ENCODE results near the gene CFAP47.
"Not testable (repeated sequence)": the region's sequence is repeated elsewhere in the genome, so short reads cannot be mapped to it uniquely, and the experiment has no call there.

Gene CFAP47, protein sequence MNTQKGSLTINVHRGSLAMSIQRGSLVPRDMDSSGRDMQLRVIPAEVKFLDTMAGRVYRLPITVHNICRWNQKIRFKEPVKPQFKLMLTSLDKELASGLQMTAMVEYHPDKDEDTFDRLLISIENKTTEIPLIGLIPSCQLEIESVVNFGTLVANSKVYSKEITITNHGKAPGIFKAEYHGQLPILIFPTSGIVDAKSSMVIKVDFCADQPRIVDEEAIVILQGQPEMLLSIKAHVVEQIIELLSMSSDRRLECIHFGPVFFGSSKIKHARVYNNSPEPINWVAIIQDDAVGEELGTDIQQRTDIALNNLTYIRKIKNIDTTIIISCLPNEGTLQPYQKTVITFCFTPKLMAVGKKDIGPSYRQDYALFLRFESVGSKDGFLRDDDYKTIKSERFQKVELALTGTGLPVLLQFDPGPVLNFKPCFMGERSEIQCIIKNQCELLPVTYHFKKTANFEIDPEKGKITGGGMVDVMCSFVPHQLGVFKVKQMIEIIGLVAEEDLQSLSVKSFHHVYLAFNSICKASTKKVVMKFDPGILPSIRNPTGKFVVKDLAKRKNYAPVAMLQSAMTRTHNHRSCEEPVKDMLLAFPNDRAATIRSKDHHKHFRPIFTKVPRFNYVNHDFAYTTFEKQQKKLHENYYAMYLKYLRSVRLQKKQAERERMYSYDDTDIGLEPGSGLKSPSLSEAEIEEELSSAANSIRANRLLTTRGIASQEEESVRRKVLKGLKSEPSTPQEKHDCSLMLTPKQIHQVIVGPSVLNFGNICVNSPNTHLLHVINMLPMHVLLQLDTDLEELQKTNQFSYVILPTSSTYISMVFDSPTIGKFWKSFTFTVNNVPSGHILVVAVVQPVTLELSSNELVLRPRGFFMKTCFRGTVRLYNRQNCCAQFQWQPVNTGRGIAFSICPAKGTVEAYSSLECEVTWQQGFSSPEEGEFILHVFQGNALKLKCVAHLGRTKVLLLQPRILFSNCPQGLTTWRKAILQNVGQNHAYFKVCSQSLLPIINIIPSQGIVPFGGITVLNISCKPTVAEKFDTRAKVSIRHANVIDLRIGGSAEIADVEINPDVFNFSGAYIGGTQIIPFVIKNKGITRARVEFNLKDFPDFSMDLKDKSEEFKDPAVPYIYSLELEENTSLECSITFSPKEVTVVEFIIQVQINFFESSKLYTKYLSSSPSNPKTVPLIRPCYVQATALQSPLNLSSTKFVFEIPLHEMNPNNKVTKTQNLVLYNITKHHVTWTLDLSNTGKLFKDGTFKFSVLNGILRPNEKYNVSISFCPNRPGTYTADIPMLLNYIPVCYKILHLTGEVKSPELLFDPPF (N-terminal part only)

DNA sequence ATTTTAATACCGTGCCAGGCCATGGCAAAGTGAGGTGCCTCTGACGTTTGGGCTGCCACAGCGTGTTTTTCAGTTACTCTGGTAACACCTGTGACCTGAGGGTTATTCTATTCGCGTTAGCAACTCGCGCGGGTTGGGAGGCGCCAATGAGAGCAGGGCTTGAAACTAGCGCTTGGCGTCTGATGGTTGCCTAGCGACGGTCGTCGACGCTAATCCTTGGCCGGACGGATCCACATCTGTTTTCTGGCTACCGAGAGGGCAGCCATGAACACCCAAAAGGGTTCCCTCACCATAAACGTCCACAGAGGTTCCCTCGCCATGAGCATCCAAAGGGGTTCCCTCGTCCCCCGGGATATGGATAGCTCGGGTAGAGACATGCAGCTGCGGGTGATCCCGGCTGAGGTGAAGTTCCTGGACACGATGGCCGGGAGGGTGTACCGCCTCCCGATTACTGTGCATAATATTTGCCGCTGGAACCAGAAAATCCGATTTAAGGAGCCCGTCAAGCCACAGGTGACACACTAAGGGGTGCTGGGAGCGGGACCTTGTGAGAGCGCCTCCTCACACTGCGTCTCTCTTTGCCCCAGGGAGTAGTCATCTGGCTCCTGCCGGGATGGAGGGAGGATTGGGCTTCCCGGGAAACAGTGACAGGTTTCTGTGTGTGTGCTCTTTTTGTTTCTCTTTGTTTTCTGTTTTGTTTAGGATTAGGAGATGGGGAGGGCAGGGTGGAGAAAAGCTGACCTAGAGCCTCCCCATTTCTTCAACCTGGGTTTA, at the start of gene CFAP47:
Gene CFAP47, plus strand, starts transcription at position 199 of the 774 bp plus-strand sequence. Its CDS starts 66 bp downstream, at position 265.
- in situ Hi-C loops (cut with HindIII; ENCODE audit: low sequenced_read_pairs), result no loop called here

DNA sequence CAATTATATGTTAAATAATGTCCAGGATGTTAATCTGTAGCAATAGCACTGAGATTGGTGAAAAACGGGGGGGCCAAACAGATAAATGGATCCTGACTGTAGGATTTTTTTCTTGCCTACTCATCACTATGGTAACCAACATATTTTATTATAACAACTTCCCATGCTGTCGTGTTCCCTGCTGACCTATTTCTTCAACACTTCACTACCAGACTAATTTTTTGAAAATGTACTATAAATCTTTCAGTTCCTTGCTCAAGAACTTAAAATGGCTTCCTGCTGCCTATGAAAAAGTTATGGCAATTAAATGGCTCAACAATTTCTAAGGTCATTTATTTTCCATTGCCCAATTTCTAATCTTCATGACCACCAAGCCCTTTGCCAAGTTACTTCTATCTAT, 38.9 kb upstream of the CFAP47 start:
- in situ Hi-C loops (cut with HindIII; ENCODE audit: low sequenced_read_pairs), result no loop called here

DNA sequence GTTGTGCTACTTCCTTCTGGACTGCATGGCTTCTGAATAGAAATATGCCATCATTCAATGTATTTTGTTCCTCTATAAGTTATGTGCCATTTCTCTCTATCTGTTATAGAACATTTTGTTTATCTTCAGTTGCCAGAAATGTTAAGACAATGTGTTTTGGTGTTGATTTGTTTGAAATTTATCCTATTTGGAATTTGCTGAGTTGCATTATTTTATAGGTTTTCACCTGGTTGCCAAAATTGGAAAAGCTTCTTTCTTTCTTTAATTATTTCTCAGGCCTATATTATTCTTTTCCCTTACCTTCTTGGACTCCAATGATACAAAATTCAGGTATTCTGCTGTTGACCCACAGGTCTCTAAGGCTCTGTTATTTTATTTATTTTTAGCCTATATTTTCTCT, 33.4 kb upstream of the CFAP47 start:
- in situ Hi-C loops (cut with HindIII; ENCODE audit: low sequenced_read_pairs), result no loop called here

DNA sequence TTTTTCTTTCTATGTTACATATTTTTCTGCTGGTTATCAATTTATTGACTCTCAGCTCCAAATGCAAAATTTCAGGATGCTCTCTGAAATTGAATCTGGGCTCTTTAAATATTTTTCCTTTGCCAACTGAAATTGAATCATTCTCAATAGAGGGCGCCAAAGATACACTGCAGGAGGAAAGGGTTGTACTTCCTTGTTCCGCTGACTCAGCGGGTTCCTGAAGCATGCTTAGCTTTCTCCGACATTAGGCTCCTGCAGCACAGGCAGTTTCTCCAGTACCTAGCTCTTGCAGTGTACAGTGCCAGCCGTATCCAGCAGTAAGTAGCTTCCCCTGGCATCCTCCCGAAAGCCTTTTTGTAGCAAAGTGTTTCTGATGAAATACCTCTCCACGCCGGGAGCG, 28.8 kb upstream of the CFAP47 start:
- in situ Hi-C loops (cut with HindIII; ENCODE audit: low sequenced_read_pairs), result no loop called here

DNA sequence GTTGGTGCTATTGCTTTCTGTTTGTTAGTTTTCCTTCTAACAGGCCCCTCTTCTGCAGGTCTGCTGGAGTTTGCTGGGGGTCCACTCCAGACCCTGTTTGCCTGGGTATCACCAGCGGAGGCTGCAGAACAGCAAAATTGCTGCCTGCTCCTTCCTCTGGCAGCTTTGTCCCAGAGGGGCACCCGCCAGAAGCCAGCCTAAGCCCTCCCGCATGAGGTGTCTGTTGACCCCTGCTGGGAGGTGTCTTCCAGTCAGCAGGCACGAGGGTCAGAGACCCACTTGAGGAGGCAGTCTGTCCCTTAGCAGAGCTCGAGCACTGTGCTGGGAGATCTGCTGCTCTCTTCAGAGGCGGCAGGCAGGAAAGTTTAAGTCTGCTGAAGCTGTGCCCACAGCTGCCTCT, 67.3 kb downstream of the CFAP47 start:
- in situ Hi-C loops (cut with HindIII; ENCODE audit: low sequenced_read_pairs), result not testable (repeated sequence)

DNA sequence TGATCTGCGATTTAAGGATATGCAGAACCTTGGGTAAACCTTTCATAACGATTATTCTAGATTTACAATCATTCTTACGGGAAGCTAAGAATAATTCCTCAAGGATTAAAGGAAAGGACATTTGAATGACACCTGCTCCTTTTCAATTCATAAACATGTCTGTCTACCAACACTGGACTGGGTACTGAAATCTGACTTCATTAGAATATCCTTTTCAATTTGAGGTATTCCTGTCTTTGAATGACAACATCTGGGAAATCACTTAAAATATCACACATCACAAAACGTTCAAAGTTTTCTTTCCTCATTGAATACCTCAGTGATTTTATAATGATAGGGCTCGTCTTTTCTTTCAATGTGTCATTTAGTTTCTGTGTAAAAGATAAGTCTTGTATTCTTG, 87.7 kb downstream of the CFAP47 start:
- in situ Hi-C loops (cut with HindIII; ENCODE audit: low sequenced_read_pairs), result no loop called here

DNA sequence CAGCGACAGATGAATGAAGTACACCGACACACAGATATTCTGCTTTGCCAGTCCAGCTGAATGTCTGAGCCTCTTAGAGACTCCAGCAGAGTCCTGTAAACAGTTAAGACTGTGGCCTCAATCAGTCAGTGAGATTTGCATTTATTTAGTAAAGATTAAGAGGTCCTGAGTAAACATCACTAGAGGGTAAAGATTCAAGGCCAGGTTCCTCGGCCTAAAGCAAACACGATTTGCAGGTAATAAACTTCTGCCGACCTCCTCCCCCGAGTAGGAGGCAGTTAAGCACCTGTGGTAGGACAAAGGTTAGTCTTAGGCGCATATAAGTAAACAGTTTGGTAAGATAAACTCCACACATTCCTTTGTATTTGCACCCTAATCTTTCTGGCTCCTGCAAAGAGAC, 99.6 kb downstream of the CFAP47 start:
- in situ Hi-C loops (cut with HindIII; ENCODE audit: low sequenced_read_pairs), result no loop called here

DNA sequence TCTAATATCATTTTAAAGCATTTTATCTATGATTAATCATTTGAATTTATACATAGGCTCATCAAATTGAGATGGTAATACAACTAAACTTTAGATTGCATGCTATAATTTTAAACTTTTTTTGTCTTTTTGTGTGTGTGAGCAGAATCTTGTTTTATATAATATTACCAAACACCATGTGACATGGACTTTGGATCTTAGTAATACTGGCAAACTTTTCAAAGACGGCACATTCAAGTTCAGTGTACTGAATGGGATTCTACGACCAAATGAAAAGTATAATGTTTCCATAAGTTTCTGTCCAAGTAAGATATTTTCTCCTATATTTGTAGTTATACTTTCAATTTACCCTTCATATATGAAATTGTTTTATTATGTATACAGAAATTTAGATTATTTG, 116.0 kb downstream of the CFAP47 start:
- in situ Hi-C loops (cut with HindIII; ENCODE audit: low sequenced_read_pairs), result no loop called here

DNA sequence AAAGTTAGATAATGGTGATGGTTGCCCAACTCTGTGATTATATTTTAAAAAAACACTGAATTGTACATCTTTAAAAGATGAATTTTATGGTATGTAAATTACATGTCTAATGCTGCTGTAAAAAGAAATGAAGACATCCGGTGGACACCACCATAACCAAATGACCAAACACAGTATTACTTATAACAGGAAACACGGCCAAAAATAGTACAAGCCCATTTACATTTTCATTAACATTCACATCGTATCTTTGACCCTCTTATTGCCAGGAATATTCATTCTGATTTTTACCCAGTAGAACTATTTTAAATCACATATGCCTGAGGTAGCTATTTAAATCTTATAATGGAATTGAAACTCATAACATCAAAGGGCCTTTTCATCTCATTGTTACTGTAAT, 143.2 kb downstream of the CFAP47 start:
- in situ Hi-C loops (cut with HindIII; ENCODE audit: low sequenced_read_pairs), result no loop called here

DNA sequence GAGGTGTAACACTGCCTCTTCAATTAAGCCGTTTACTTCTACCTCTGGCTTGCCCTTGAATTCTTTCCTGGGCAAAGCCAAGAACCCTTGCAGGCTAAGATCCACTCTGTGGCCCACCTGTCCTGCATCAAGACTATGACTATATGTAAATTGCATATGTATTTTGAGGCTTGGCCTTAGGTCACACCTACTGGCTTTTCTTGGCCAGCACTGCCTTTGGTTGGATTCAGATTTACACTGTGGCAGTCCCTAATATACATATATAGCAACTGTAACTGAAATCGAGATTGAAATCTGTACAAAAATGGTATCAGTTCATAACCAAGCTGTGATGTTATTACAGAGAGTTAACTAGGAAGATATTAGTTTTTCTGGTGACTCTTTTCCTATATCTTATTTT, 151.5 kb downstream of the CFAP47 start:
- in situ Hi-C loops (cut with HindIII; ENCODE audit: low sequenced_read_pairs), result no loop called here

DNA sequence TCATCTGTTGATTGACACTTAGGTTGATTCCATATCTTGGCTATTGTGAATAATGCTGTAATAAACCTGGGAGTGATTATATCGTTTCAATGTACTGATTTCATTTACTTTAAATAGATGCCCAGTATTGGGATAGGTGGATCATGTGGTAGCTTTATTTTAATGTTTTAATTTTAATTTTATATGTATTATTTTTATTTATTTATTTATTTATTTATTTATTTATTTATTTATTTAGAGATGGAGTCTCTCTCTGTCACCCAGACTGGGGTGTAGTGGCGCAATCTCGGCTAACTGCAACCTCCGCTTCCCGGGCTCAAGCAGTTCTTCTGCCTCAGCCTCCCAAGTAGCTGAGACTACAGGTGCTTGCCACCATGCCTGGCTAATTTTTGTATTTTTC, 155.5 kb downstream of the CFAP47 start:
- in situ Hi-C loops (cut with HindIII; ENCODE audit: low sequenced_read_pairs), result not testable (repeated sequence)

DNA sequence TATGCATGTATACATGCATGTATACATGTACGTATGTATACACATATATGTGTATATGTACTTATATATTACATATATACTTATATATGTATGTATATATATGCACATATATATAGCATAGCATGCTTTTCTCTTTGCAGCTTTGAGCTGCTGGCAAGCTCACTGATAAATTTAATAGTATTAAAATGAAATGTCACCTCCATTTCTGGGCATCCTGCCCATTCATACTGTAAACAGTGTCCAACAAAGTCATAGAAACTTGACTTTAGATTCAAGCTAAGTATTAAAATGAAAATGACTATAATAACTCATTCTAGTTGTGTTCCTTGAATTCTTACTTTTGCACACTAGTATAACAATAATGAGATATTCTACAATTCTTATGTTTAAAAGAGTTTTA, 163.7 kb downstream of the CFAP47 start:
- in situ Hi-C loops (cut with HindIII; ENCODE audit: low sequenced_read_pairs), result no loop called here

DNA sequence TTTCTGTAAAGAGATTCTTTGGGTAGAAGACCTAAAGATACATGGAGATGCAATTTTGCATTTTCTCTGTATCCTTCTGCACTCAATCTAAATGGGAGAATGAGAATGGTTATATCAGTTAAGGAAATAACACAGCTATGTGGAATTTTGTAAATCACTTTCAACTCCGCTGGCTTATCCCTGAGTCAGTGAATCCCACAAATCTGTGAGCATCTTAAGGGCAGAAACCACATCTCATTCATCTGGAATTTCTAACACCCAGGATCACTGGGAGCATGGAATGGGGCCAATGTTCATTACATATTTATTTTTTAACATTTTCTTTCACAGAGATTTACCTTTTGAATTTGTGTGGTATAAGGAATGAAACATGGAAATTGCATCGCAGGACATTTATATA, 167.8 kb downstream of the CFAP47 start:
- in situ Hi-C loops (cut with HindIII; ENCODE audit: low sequenced_read_pairs), result no loop called here

DNA sequence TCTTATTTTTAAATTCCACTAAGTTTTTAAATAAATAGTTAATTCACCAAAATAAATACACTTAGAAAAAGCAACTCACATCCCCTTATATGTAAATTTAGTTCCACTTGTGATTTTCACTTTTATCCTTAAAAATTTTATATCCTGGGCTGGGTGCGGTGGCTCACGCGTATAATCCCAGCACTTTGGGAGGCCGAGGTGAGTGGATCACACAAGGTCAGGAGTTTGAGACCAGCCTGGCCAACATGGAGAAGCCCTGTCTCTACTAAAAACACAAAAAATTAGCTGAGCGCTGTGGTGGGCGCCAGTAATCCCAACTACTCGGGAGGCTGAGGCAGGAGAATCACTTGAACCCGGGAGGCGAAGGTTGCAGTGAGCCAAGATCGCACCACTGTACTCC, 169.4 kb downstream of the CFAP47 start:
- in situ Hi-C loops (cut with HindIII; ENCODE audit: low sequenced_read_pairs), result not testable (repeated sequence)

DNA sequence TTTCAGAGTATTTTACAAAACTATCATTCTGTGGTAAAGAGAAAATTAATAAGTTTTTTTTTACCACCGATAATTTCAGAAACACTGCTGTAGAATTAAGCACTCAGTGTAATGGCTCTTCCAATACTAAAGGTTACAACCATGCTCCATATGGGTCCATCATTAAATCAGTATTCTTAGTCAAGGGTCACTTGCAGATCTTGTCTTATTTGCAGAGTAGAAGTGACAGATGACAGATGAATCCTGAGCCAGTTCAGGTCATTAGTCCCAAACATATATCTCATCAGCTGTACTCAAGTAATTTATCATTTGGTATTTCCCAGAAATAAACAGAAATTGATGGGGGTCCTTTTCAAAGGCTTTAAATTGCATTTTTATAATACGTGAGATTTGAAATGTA, 182.9 kb downstream of the CFAP47 start:
- in situ Hi-C loops (cut with HindIII; ENCODE audit: low sequenced_read_pairs), result no loop called here

DNA sequence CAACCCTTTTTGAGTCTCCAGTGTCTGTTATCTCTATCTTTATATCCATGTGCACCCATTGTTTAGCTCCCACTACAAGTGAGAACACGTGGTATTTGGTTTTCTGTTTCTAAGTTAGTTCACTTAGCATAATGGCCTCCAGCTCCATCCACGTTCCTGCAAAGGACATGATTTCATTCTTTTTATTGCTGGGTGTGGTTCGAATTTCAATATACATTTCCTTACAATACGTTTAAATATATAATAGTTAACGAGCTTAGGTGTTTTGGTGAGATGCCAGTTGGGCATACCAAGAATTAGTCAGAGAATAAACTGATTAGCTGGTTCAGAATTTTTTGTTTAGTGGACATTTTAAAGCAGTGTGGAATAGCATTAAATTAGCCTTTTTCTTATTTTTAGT, 196.7 kb downstream of the CFAP47 start:
- in situ Hi-C loops (cut with HindIII; ENCODE audit: low sequenced_read_pairs), result no loop called here

DNA sequence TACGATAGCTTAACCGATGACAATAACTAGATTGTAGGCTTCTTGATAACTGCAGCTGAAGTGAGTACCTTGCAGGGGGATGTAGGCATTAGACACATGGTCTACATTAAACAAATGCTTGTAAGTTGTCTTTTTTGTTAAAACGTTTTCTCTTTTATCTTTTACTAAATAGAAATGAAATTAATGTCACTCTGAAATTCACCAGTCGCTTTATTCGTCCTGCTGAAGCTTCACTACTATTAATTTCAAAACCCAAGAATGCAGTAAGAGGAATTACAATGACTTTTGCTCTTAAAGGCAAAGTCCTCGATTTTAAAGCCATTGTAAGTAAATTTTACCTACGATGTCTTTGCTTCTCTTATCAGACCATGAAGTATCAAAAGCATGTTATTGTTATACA, 239.7 kb downstream of the CFAP47 start:
- in situ Hi-C loops (cut with HindIII; ENCODE audit: low sequenced_read_pairs), result no loop called here

DNA sequence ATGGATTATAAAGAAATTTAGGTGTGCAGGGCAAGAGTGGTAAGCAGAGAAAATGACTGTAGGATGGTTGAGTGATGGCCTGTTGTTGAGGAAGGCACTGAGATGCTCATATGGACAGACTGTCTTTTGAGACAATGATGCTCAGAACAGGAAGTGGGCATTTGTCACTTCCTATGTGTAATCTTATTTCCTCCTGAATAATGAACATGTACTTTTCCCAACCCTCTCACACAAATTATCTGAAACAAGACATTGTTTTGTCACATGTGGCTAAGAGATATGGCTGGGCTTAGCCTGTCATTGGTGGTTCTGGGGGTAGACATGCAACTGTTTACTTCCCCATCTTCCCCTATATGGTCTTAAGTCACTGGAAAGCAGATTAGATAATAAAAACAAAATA, 240.5 kb downstream of the CFAP47 start:
- in situ Hi-C loops (cut with HindIII; ENCODE audit: low sequenced_read_pairs), result no loop called here

DNA sequence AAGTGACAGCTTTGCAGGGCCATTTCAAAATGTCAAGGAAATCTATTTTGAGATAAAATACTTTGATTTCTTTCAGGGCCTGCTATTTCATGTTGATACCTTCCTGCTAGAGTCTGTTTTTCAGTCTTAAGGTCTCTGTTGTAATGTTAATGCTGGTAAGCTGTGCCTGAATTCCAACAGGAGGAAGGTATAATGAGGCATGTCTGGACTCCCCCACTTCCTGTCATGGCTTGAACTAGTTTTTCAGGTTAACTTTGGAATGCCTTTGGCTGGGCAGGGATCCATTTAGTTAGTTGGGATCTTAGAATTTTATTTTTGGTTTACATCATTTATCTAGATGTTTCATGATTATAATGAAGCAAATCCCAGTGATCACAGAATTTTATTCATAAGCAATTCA, 279.0 kb downstream of the CFAP47 start:
- in situ Hi-C loops (cut with HindIII; ENCODE audit: low sequenced_read_pairs), result no loop called here

DNA sequence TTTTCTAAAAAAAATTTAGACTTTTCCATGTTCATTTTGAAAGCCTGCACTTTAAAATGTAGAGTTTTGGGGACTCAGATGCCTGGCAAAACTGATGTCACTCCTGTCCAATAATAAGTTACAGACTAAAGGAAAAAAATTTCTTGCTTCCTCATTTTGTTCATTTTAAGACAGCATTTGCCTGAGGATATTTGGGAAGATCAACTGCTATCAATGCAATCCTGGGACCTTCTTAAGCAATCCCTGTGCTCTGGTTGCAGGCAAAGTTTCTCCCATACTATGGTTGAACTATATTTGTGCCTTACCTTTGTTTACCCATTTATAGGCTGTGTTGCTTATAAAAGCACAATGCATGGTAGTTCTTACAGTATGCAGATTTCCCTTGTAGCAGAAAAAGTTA, 280.4 kb downstream of the CFAP47 start:
- in situ Hi-C loops (cut with HindIII; ENCODE audit: low sequenced_read_pairs), result no loop called here

Measured in endothelial cell of hepatic sinusoid (primary cell).